Neural cell (in vitro differentiated cells): ENCODE data around the gene ARHGEF1. TPM values are rescaled to one million over a fixed set of nuclear protein-coding genes. Genes with fewer than 3 reads are reported as not detected.

Source experiments
- H2AFZ ChIP-seq: fragments of 200-600, 300-800 bp; sonication (generic), shearing (Covaris generic); 2 replicates; pipeline ENCODE4 v1.6.0; 2014; ENCODE audit warnings: low read depth, mild to moderate bottlenecking, antibody characterized with exemption, low read length, moderate library complexity
- H3F3A ChIP-seq: fragments of 200-600 bp; shearing (Covaris generic); 2 replicates; pipeline ENCODE4 v1.6.1; 2016; ENCODE audit warnings: mild to moderate bottlenecking, moderate library complexity, mixed read lengths, antibody characterized with exemption, low read length; ENCODE audit not compliant: insufficient read depth, poor library complexity, severe bottlenecking
- H3K27ac ChIP-seq: fragments of 200-600, 300-800 bp; sonication (generic), shearing (Covaris generic); 2 replicates; pipeline ENCODE4 v1.5.1; 2014; ENCODE audit warnings: mild to moderate bottlenecking, low read length, moderate library complexity
- H3K27me3 ChIP-seq: fragments of 300-800, 200-600 bp; sonication (generic), shearing (Covaris generic); 2 replicates; pipeline ENCODE4 v1.6.0; 2014; ENCODE audit warnings: mild to moderate bottlenecking, low read depth, low read length, moderate library complexity; ENCODE audit not compliant: insufficient read depth
- H3K36me3 ChIP-seq: fragments of 300-800, 200-600 bp; sonication (generic), shearing (Covaris generic); 2 replicates; pipeline ENCODE4 v1.5.1; 2014; ENCODE audit warnings: mild to moderate bottlenecking, antibody characterized with exemption, low read length, moderate library complexity; ENCODE audit not compliant: insufficient read depth
- H3K4me2 ChIP-seq: fragments of 300-800, 200-600 bp; sonication (generic), shearing (Covaris generic); 2 replicates; pipeline ENCODE4 v1.6.0; 2014; ENCODE audit warnings: mild to moderate bottlenecking, low read length
- H3K4me3 ChIP-seq: fragments of 300-800, 200-600 bp; sonication (generic), shearing (Covaris generic); 2 replicates; pipeline ENCODE4 v1.5.1; 2014; ENCODE audit warnings: mild to moderate bottlenecking, low read length, moderate library complexity
- H3K79me2 ChIP-seq: fragments of 200-600 bp; shearing (Covaris generic); replicated peaks from 2 replicates; pipeline ENCODE4 v1.6.0; 2014; ENCODE audit warnings: mild to moderate bottlenecking, low read length, moderate library complexity; ENCODE audit not compliant: insufficient read depth
- H3K9ac ChIP-seq: fragments of 300-800, 200-600 bp; sonication (generic), shearing (Covaris generic); 2 replicates; pipeline ENCODE4 v1.6.1; 2016; ENCODE audit warnings: mild to moderate bottlenecking, low read length, mixed read lengths
- H3K9me2 ChIP-seq: fragments of 200-600 bp; shearing (Covaris generic); 2 replicates; pipeline ENCODE4 v1.6.1; 2016; ENCODE audit warnings: mild to moderate bottlenecking, low read length, mixed read lengths; ENCODE audit not compliant: insufficient read depth
- H3K9me3 ChIP-seq: fragments of 200-600, 300-800 bp; sonication (generic), shearing (Covaris generic); 2 replicates; pipeline ENCODE4 v1.6.1; 2016; ENCODE audit warnings: mild to moderate bottlenecking, mixed run types, low read length, moderate library complexity, mixed read lengths
- H4K20me1 ChIP-seq: fragments of 200-600 bp; shearing (Covaris generic); 2 replicates; pipeline ENCODE4 v1.6.1; 2016; ENCODE audit warnings: mild to moderate bottlenecking, mixed run types; ENCODE audit not compliant: insufficient read depth
- EP300 ChIP-seq: fragments of 450-650 bp; conservative IDR thresholded peaks from 2 replicates; pipeline ENCODE4 v1.6.1; 2014; ENCODE audit warnings: antibody characterized with exemption, mild to moderate bottlenecking, moderate library complexity; ENCODE audit not compliant: poor library complexity, severe bottlenecking
- EZH2 ChIP-seq: fragments of 200-600, 300-800 bp; shearing (Covaris generic), sonication (generic); IDR thresholded peaks from 2 replicates; pipeline ENCODE4 v1.6.1; 2014; ENCODE audit warnings: antibody characterized with exemption, low read length, borderline replicate concordance, mild to moderate bottlenecking; ENCODE audit not compliant: insufficient read depth, poor library complexity, severe bottlenecking
- MXI1 ChIP-seq: fragments of 450-650 bp; conservative IDR thresholded peaks from 2 replicates; pipeline ENCODE4 v1.6.1; 2014; ENCODE audit warnings: antibody characterized with exemption, mild to moderate bottlenecking; ENCODE audit not compliant: poor library complexity, severe bottlenecking
- POLR2AphosphoS5 ChIP-seq: IDR thresholded peaks from 2 replicates; pipeline ENCODE4 v1.6.1; 2012
- RAD21 ChIP-seq: fragments of 450-650 bp; conservative IDR thresholded peaks from 2 replicates; pipeline ENCODE4 v1.6.1; 2014; ENCODE audit warnings: antibody characterized with exemption, mild to moderate bottlenecking, moderate library complexity
- REST ChIP-seq: IDR thresholded peaks from 2 replicates; pipeline ENCODE4 v1.6.1; 2012; ENCODE audit warnings: borderline replicate concordance
- SMC3 ChIP-seq: fragments of 450-650 bp; conservative IDR thresholded peaks from 2 replicates; pipeline ENCODE4 v1.6.1; 2014; ENCODE audit warnings: antibody characterized with exemption, mild to moderate bottlenecking, moderate library complexity; ENCODE audit not compliant: poor library complexity
- TAF1 ChIP-seq: IDR thresholded peaks from 2 replicates; pipeline ENCODE4 v1.6.1; 2012; ENCODE audit warnings: low read depth
- polyA plus RNA-seq: library from polyadenylated mRNA; depleted of rRNA; stranded (reverse); fragments of >200 nt; gene quantifications from 2 replicates; pipeline ENCODE4 v1.2.3, GENCODE V29; 2014
- TF ChIP-seq, protein P1 (sequence below): fragments of 450-650 bp; IDR thresholded peaks from 2 replicates; pipeline ENCODE4 v1.5.1; 2014; ENCODE audit warnings: antibody characterized with exemption, mild to moderate bottlenecking, moderate library complexity; ENCODE audit not compliant: poor library complexity, severe bottlenecking

ARHGEF1 gene
- polyA plus RNA-seq, 1 donor from 2014 or later, result 12.0 TPM

- TF ChIP-seq EP300 (no peak), EZH2 (no peak), REST (no peak), POLR2AphosphoS5 (no peak), MXI1 (no peak), RAD21 (no peak), SMC3 (no peak), TAF1 (no peak)
- TF ChIP-seq, protein P1, sequence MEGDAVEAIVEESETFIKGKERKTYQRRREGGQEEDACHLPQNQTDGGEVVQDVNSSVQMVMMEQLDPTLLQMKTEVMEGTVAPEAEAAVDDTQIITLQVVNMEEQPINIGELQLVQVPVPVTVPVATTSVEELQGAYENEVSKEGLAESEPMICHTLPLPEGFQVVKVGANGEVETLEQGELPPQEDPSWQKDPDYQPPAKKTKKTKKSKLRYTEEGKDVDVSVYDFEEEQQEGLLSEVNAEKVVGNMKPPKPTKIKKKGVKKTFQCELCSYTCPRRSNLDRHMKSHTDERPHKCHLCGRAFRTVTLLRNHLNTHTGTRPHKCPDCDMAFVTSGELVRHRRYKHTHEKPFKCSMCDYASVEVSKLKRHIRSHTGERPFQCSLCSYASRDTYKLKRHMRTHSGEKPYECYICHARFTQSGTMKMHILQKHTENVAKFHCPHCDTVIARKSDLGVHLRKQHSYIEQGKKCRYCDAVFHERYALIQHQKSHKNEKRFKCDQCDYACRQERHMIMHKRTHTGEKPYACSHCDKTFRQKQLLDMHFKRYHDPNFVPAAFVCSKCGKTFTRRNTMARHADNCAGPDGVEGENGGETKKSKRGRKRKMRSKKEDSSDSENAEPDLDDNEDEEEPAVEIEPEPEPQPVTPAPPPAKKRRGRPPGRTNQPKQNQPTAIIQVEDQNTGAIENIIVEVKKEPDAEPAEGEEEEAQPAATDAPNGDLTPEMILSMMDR, result no peak
Measured at GRCh38 chr19:41933693-41934426, 50.9 kb downstream of the ARHGEF1 start.

DNA sequence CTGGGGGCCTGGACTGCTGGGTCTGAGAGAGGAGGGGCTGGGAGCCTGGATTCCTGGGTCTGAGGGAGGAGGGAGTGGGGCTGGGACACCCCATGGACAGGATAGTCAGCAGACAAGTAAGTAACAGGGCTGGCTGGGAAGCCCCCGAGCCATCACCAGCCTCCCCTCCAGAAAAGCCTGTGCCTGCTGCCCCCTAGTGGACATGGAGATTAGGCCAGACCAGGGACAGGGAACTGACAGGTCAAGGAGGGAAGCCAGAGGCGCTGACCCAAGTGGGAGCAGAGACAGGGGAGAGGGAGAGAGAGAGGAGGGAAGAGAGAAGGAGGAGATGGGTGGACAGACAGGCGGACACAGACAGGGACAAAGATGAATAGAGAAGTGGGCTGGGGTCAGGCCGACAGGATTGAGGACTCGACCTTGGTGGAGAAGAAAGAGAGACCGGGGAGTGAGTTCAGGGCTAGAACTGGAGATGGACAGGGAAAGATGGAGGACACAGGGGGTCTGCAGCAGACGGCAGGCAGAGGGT is 51.9 kb downstream of the ARHGEF1 start:
- H3K27ac ChIP-seq, result no peak overlapping the region
- no peak overlapping the region for H3K4me2 ChIP-seq
- no peak overlapping the region for H3K9ac ChIP-seq
- no peaks in the 10 kb centered on the region for H4K20me1 ChIP-seq
- H3K27me3 ChIP-seq, result peaks cover 75% of the 10 kb centered on the region
- H3K79me2 ChIP-seq, result no peaks in the 10 kb centered on the region
- H3K36me3 ChIP-seq, result no peaks in the 10 kb centered on the region
- H3K9me2 ChIP-seq, result no peaks in the 10 kb centered on the region
- TF ChIP-seq SMC3 (peak; percentile 66), RAD21 (peak; percentile 66), MXI1 (no peak), EP300 (no peak), TAF1 (no peak), EZH2 (no peak)
- TF ChIP-seq, protein P1, result peak; percentile 85
- H2AFZ ChIP-seq, result no peak overlapping the region
- no peaks in the 10 kb centered on the region for H3K9me3 ChIP-seq
- H3F3A ChIP-seq, result no peaks in the 10 kb centered on the region
- no peak overlapping the region for H3K4me3 ChIP-seq

More at GRCh38 chr19:41933693-41934426, 50.9 kb downstream of the ARHGEF1 start:
- no peaks in the 10 kb centered on the region for H3K9me3 ChIP-seq
- no peak overlapping the region for H2AFZ ChIP-seq
- H3K36me3 ChIP-seq, result no peaks in the 10 kb centered on the region
- H3K4me3 ChIP-seq, result no peak overlapping the region
- no peaks in the 10 kb centered on the region for H4K20me1 ChIP-seq
- no peaks in the 10 kb centered on the region for H3K9me2 ChIP-seq
- H3F3A ChIP-seq, result no peaks in the 10 kb centered on the region
- no peak overlapping the region for H3K27ac ChIP-seq
- no peak overlapping the region for H3K9ac ChIP-seq
- peaks cover 81% of the 10 kb centered on the region for H3K27me3 ChIP-seq
- no peaks in the 10 kb centered on the region for H3K79me2 ChIP-seq
- no peak overlapping the region for H3K4me2 ChIP-seq
